CD4-positive, alpha-beta T cell treated with Interleukin-6 for 4 hours (primary cell): ENCODE data around the gene MBOAT2.
"Not testable (repeated sequence)": the region's sequence is repeated elsewhere in the genome, so short reads cannot be mapped to it uniquely, and the experiment has no call there.

Experiments
- DNase-seq: peaks from one replicate; pipeline ENCODE4 v3.0.0-alpha.2; 2020; ENCODE audit warnings: mixed read lengths

The MBOAT2 gene

GRCh38 chr2:9003616-9004337, at the start of gene MBOAT2:
TSS of gene MBOAT2 (minus strand) at chr2:9003684. CDS start at chr2:9003614, 70 bp downstream.
- DNase-seq = peak; percentile 93

GRCh38 chr2:9052821-9053533, 49.5 kb upstream of the MBOAT2 start:
- DNase-seq = no peak

- DNase-seq = not testable (repeated sequence)
Observed at GRCh38 chr2:9051451-9051850, 48.0 kb upstream of the MBOAT2 start.

GRCh38 chr2:9050122-9050809, 46.8 kb upstream of the MBOAT2 start:
- no peak for DNase-seq

GRCh38 chr2:9045595-9045994, 42.1 kb upstream of the MBOAT2 start:
- DNase-seq = no peak

- DNase-seq = not testable (repeated sequence)
Observed at GRCh38 chr2:9043491-9043890, 40.0 kb upstream of the MBOAT2 start.

GRCh38 chr2:9037166-9037565, 33.7 kb upstream of the MBOAT2 start:
- DNase-seq = no peak

GRCh38 chr2:9033385-9034168, 30.1 kb upstream of the MBOAT2 start:
- no peak for DNase-seq

GRCh38 chr2:9032536-9033255, 29.2 kb upstream of the MBOAT2 start:
- no peak for DNase-seq

- DNase-seq = no peak
Observed at GRCh38 chr2:9032121-9032520, 28.6 kb upstream of the MBOAT2 start.

- no peak for DNase-seq
Observed at GRCh38 chr2:9031246-9031645, 27.8 kb upstream of the MBOAT2 start.

GRCh38 chr2:9030841-9031240, 27.4 kb upstream of the MBOAT2 start:
- no peak for DNase-seq

- DNase-seq = no peak
Observed at GRCh38 chr2:9030190-9030589, 26.7 kb upstream of the MBOAT2 start.

- DNase-seq = no peak
Observed at GRCh38 chr2:9029721-9030120, 26.2 kb upstream of the MBOAT2 start.

GRCh38 chr2:9027884-9028283, 24.4 kb upstream of the MBOAT2 start:
- no peak for DNase-seq

- DNase-seq = no peak
Observed at GRCh38 chr2:9025746-9026145, 22.3 kb upstream of the MBOAT2 start.

- no peak for DNase-seq
Observed at GRCh38 chr2:9024575-9024974, 21.1 kb upstream of the MBOAT2 start.

- no peak for DNase-seq
Observed at GRCh38 chr2:9021563-9022211, 18.2 kb upstream of the MBOAT2 start.

GRCh38 chr2:9020267-9020666, 16.8 kb upstream of the MBOAT2 start:
- no peak for DNase-seq

GRCh38 chr2:9018534-9018933, 15.1 kb upstream of the MBOAT2 start:
- DNase-seq = no peak

GRCh38 chr2:9018109-9018508, 14.6 kb upstream of the MBOAT2 start:
- no peak for DNase-seq

GRCh38 chr2:9017411-9017810, 13.9 kb upstream of the MBOAT2 start:
- DNase-seq = no peak
